Stimulated activated CD4-positive, alpha-beta T cell treated with anti-CD3 and anti-CD28 coated beads, Interleukin-4, amount 100 ng/mL, for 24 hours (primary cell): ENCODE results near the gene CHAC1.

Source experiments
- DNase-seq: peaks from one replicate; pipeline ENCODE4 v3.0.0-alpha.2; 2020

CHAC1 gene

DNA sequence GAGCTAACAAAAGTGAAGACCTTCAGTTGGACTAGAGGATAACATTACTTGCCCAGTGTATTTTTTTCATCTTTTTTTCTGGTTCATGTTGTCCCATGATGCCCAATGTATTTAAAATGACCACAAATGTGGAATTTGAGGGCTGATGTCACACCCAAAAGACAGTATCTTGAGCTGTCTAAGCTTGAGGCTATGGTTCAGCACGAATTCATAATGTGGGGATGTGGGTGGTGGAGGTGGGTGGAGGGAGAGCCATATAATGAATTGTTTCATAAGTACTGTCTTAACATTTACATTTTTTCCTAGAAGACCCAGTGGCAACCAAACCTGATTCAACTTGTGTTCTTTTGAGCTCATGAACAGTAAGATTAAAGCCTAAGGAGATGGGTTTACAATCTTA, 37.5 kb downstream of the CHAC1 start:
- peak; percentile 13 for DNase-seq

DNA sequence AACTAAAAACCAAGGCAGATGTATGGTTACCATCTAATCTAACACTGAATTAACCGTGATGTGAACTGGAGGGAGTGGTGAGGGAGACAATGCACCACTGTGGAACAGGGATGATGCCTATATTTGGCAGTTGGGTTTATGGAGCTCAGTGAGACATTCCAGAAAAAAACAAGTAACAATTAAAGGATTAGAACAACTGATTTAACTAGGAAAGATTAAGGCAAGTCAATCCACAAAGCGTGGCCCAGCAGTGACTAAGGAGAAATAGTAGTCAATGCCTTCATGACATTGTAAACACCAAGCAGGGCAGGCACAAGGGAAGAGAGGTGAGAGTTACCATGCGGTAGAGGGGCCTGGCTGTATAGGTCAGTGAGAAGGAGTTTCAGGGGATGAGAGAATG, 38.1 kb downstream of the CHAC1 start:
- DNase-seq = no peak

DNA sequence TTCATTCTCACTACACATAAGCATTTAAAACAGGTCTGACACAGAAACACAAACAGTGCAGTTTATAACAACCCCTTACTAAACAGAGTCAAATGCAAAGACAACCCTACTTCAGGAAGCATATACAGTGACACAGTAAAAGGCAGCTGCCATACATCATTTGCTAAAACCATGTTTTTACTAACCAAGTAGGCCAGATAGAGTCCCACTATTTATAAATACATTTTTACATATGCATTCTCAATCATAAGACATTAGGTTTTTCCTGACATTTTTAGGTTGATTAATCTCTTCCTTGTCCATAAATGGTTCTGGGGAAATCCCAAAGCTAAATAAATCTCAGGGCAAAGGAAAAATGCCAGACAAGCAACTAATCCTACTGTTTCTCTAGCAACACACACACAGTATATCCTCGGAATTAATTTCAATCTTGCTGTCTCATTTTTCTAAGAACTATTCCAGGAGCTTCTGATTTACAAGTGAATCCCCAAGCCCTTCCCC, 39.0 kb downstream of the CHAC1 start:
- no peak for DNase-seq

DNA sequence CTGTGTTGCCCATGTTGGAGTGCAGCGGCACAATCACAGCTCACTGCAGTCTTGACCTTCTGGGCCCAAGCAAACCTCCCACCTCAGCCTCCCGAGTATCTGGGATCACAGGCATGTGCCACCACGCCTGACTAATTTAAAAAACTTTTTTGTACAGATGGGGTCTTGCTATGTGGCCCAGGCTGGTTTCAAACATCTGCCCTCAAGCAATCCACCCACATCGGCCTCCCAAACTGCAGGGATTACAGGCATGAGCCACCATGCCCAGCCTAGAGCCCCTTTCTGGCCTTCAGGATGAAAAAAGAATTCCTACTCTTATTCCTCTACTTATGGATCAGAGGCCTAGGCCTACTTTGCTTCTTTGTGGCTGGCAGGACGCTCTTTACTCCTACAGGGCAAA, 39.6 kb downstream of the CHAC1 start:
- DNase-seq = no peak

DNA sequence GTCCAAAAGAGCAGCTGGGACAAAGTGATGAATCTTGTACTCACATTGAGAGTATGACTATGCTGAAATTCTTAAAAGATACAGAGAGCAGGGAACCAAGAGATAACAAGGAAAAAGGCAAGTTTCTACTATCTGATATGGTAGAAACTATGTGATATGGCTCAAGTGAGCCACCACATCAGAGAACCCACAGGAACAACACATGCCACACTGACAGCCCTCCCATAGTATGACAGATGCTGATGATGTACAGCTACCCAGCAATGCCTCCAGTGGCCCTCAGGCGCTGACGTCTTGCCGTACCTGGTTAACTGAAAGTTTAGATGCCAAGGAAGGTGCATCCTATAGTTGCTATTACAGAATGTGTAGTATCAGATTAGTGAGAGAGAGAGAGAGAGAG, 42.4 kb downstream of the CHAC1 start:
- DNase-seq = no peak

DNA sequence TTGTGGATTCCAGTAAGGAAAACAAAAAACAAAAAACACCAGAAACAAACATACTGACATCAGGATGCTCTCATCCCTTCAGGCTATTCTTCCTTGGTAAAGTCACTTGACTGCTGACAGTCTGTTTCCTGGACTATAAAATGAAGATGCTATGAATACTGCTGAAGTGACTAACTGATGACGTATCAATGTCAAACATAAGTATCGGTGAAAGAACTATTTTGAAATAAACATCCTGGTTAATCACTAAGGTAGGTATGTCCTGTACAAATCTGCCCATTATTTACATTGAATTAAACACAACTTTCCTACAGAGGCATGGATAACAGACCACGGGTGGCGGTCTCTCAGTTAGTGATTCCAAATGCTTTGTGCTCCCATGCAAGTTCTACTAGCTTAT, 45.9 kb downstream of the CHAC1 start:
- DNase-seq = no peak

DNA sequence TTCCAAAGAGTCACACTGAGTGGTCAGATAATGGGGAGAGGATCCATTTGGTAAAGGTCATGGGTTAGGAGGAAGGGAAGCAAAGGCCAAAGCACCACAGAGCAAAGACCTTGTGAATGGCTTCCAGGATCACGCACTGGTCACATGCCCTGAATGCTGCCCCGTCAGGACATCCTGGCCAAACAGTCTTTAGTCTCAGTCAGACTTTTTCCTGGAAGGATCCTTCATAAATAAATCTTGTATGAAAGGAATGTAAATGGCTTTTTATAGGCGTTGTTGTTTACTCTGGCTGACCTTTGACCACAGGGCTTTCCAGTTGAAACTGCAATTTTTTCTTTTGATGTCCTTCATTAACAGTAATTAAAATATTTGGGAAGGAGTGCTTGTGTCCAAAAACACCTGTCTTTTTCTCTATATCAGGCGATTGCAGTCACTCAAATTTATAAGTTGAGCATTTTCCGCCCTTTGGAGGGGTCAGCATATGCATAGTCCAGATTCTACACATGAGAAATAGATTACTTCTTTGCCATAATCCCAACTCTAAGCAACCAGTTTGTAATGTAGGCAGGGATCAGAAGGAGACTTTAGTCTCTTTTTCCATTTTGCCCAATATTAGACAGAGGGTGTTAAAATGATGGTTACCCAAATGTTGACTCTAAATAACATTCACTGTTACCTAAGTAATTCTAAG, 48.4 kb downstream of the CHAC1 start:
- no peak for DNase-seq

DNA sequence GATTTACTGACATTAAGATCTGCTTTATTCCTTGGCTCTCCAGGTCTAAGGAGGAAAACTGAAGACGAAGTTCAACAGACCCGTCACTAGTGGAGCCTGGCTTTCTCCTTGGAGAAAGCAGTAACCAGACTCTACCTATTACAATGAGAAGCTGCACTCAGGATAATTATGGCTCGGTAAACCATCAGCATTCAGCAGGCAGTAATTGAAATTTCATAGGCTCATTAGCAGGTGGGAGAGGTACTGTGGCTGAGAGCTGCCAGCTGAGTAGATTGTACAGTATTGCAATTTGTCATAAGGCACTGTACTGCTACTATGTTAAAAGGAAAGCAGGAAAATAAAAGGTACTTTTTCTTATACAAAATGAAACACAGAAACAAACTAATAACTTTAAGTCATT, 51.2 kb downstream of the CHAC1 start:
- no peak for DNase-seq
